H7 (cell line): ENCODE measurements around the gene MPPED1. TPM values are rescaled to one million over a fixed set of nuclear protein-coding genes. Genes with fewer than 3 reads are reported as not detected.

Experiments used
- DNase-seq: peaks from one replicate; pipeline ENCODE4 v3.0.0; 2012
- H3K27me3 ChIP-seq: 2 replicates; pipeline ENCODE4 v1.6.0; 2011; ENCODE audit warnings: mild to moderate bottlenecking, low read length; ENCODE audit not compliant: control insufficient read depth, insufficient read depth
- H3K36me3 ChIP-seq: replicated peaks from 2 replicates; pipeline ENCODE4 v1.5.1; 2011; ENCODE audit warnings: low read length; ENCODE audit not compliant: control insufficient read depth, insufficient read depth
- H3K4me3 ChIP-seq: 2 replicates; pipeline ENCODE4 v1.5.1; 2011; ENCODE audit warnings: low read depth, mild to moderate bottlenecking, control low read depth, low read length, moderate library complexity; ENCODE audit not compliant: insufficient read depth
- total RNA-seq: library from RNA; depleted of rRNA; stranded (reverse); fragments of >200 nt; shearing (Covaris generic); gene quantifications from 2 replicates; pipeline ENCODE4 v1.2.3, GENCODE V29; 2014; rRNA removed

MPPED1 gene
- 0.15 and 1.2 TPM in 2 replicates for total RNA-seq

- DNase-seq = peak; percentile 89
- Histone ChIP-seq H3K27me3 (peaks cover 32% of the 10 kb centered on the region), H3K4me3 (peak within 1 kb of the TSS; percentile 28; the same call in 1 of the 2 replicates), H3K36me3 (no peaks in the 10 kb centered on the region)
Observed at GRCh38 chr22:43411869-43412807, at the start of gene MPPED1. MPPED1 (plus strand) TSS chr22:43412014; CDS start chr22:43424986, 12,972 bp downstream.

- no peaks in the 10 kb centered on the region for H3K36me3 ChIP-seq
- H3K27me3 ChIP-seq = no peaks in the 10 kb centered on the region
- H3K4me3 ChIP-seq = no peak overlapping the region
- DNase-seq = no peak
Observed at GRCh38 chr22:43363315-43364168, 48.3 kb upstream of the MPPED1 start.

DNA sequence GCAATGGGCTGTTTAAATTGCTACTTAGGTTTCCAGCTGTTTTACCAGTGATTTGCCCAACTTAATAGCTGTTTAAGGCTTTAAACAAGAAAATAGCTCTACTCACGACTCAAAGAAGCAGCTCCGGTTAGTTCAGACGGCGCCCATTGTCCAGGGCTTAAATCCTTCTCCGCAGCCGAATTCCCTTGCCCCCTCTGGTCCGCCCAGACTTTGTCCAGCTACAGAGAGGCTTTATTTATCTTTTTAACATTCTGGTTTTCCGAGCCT, 47.7 kb upstream of the MPPED1 start:
- no peak for DNase-seq
- H3K4me3 ChIP-seq = no peak overlapping the region
- no peaks in the 10 kb centered on the region for H3K27me3 ChIP-seq
- H3K36me3 ChIP-seq = no peaks in the 10 kb centered on the region

DNA sequence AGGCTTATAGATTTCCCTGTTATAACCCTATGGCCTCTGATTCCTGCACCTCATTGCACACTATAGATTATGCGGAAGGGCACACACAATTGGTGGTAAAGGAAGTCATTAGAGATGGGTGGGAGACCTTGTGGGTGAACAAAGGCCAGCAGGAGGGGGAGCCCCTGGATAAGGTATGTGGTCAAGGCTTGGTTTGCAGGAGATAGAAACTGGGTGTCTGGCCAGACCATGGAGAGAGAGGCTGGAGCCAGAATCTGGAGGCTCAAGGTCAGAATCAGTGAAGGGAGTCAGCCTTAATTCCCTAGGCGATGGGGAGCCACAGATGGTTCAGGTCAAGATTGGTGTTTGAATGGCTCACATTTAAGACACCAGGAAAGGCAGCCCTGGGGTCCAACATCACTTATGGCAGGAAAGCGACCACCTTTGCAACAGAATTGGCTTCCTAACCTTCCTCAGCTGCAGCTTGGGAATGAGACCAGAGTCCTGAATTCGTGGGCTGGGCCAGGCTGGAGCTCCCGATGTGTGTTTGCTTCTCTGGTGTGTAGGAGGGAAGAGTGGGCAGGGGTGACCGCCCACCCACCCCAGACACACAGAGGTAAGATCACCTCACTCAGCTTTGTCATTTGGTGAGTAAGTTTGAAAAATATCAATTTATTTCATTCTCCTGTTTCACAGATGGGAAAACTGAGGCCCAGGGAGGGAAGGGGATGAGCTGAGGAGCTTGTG, 45.9 kb upstream of the MPPED1 start:
- Histone ChIP-seq H3K36me3 (no peaks in the 10 kb centered on the region), H3K4me3 (no peak overlapping the region), H3K27me3 (no peaks in the 10 kb centered on the region)
- no peak for DNase-seq

DNA sequence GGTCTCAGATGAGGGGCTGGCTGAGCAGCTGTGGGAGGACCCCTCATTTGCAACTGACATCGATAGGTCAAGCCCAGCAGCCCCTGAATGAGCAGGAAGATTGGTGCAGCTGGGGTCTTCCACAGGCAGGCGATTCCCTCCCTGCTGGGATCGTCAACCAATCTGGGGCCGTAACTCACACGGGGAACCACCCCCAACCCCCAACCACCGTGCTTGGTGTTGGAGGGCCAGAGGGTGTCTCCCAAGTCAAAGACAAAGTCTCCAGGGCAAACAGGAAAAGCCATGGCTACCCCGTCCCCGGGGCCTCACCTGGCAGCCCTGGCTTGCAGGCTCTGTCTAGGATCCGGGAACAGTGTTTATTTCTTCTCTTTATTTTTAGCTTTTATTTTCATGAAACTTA, 41.8 kb upstream of the MPPED1 start:
- H3K4me3 ChIP-seq = no peak overlapping the region
- peak; percentile 71 for DNase-seq
- H3K27me3 ChIP-seq = no peaks in the 10 kb centered on the region
- H3K36me3 ChIP-seq = no peaks in the 10 kb centered on the region

DNA sequence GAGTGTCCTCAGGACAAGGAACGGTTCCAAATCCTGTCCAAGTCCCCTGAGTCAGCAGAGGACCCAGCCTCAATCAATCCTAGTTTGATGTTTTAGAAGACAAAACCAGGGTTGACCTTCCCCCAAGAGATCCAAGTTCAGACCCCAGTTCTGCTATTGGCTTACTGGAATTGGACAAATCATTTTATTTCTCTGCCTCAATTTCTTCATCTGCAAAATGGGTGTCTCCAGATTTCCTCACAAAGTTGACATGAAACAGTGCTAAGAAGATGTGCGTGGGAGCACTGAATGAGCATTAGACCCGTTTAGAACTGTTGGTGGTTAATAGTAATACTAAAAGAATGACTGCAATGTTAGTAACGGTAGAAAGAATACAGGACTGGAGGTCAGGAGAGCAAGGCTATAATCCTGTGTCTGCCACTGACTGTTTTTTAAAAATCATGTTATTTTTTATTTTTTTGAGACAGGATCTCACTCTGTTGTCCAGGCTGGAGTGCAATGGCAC, 35.8 kb upstream of the MPPED1 start:
- DNase-seq = no peak
- Histone ChIP-seq H3K27me3 (no peaks in the 10 kb centered on the region; the same call in 1 of the 2 replicates), H3K4me3 (no peak overlapping the region), H3K36me3 (no peaks in the 10 kb centered on the region)

GRCh38 chr22:43376765-43377547, 34.9 kb upstream of the MPPED1 start:
- no peak for DNase-seq
- H3K4me3 ChIP-seq = no peak overlapping the region
- no peaks in the 10 kb centered on the region; the same call in 1 of the 2 replicates for H3K27me3 ChIP-seq
- H3K36me3 ChIP-seq = no peaks in the 10 kb centered on the region

GRCh38 chr22:43377548-43377895, 34.3 kb upstream of the MPPED1 start:
- no peak for DNase-seq
- H3K27me3 ChIP-seq = no peaks in the 10 kb centered on the region; the same call in 1 of the 2 replicates
- no peaks in the 10 kb centered on the region for H3K36me3 ChIP-seq
- no peak overlapping the region for H3K4me3 ChIP-seq

DNA sequence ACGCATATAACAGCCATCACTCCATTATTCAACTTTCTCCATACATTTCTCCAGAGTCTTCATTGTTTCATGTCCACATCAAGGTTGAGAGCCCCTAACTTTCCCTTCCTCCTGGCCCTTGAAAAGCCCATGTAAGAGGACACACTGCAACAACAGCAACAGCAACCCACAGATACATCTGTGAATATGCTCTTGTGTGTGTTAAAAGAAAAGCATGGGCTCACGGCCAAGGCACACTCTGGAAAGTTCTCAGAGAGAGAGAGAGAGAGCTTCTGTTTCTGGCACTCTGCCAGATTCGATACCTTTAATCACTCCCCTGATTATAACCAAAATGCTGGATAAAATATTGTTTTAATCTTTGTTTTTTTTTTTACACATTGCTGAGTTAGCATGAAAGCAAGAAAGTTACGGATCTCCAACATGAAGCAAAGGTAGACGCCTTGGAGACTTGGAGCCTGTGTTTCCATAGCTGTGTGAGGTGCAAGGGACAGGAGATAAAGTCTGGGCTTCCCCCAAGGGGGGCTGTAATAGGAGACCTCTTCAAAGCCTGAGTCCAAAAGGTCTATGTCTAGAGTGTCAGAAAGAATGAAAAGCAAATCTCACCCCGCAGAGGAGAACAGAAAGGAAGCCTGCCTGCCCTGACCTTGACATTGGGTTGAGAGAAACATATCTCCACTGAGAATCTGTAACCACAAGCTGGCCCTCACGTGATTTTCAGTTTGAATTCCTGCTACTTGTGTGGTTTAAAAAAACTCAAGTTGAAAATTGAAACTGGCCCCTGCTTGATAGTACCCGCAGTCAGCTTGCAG, 33.7 kb upstream of the MPPED1 start:
- H3K27me3 ChIP-seq = no peaks in the 10 kb centered on the region; the same call in 1 of the 2 replicates
- no peak overlapping the region for H3K4me3 ChIP-seq
- H3K36me3 ChIP-seq = no peaks in the 10 kb centered on the region
- no peak for DNase-seq

GRCh38 chr22:43381693-43382092, 30.1 kb upstream of the MPPED1 start:
- no peak overlapping the region for H3K4me3 ChIP-seq
- H3K27me3 ChIP-seq = no peaks in the 10 kb centered on the region; the same call in 1 of the 2 replicates
- H3K36me3 ChIP-seq = no peaks in the 10 kb centered on the region
- no peak for DNase-seq

DNA sequence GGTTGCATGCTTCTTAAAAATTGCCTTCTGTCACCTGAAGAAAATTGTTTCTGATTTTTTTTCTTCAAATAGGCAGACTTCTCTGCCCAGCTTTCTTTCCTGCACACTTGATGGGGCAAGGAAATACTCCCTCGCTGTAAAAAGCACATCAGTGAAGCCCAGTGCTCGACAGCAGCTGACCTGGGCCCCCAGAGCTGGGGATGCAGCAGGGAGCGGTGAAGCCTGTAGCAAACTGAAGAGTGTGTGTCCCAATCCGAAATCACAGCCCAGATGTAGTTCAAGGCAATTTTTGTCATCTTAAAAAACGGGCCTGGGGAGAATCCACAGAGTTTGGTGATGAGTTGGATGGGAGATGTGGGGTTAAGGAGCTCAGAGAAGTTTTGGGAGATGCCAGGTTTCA, 27.0 kb upstream of the MPPED1 start:
- Histone ChIP-seq H3K27me3 (no peaks in the 10 kb centered on the region; the same call in 1 of the 2 replicates), H3K36me3 (no peaks in the 10 kb centered on the region), H3K4me3 (no peak overlapping the region)
- no peak for DNase-seq

GRCh38 chr22:43385770-43386641, 25.8 kb upstream of the MPPED1 start:
- peak; percentile 94 for DNase-seq
- Histone ChIP-seq H3K4me3 (no peak overlapping the region), H3K36me3 (no peaks in the 10 kb centered on the region), H3K27me3 (no peaks in the 10 kb centered on the region; the same call in 1 of the 2 replicates)
